H1 (cell line): ENCODE data around the gene TTC6. TPM values are rescaled to one million over a fixed set of nuclear protein-coding genes. Genes with fewer than 3 reads are reported as not detected.

ENCODE experiments used
- CTCF ChIA-PET: fragments of 300-600 bp; sonication (Branson Sonifier 250); formaldehyde crosslinking; loops from one replicate; lab custom pipeline; 2021; ENCODE audit not compliant: partially characterized antibody; lab: Charles Lee
- POLR2A ChIA-PET: fragments of 300-600 bp; sonication (Branson Sonifier 250); formaldehyde crosslinking; loops from one replicate; lab custom pipeline; 2021; ENCODE audit warnings: inconsistent platforms; ENCODE audit not compliant: partially characterized antibody; lab: Charles Lee
- DNase-seq, 2 experiments: peaks; one replicate each; pipeline versions ENCODE4 v3.0.0 to v3.0.0-alpha.2; 2010 to 2022; ENCODE audit warnings: low spot score in 2 of 2, low read depth in 1 of 2, mixed read lengths in 1 of 2
- FAIRE-seq: peaks from 2 replicates; lab custom pipeline; 2011; peaks lifted over from hg19 to GRCh38; lab: Jason Lieb, UNC
- H2AFZ ChIP-seq: 2 replicates; pipeline ENCODE4 v1.8.1; 2012; ENCODE audit warnings: low read length, inconsistent platforms
- H2AK5ac ChIP-seq: 2 replicates; pipeline ENCODE4 v1.6.1; 2013; ENCODE audit warnings: low read depth, low read length
- H2BK120ac ChIP-seq: replicated peaks from 2 replicates; pipeline ENCODE3; 2013; ENCODE audit warnings: low read depth, low read length, inconsistent platforms
- H2BK12ac ChIP-seq: 2 replicates; pipeline ENCODE4 v1.6.1; 2013; ENCODE audit warnings: low read depth, low read length
- H2BK15ac ChIP-seq: 2 replicates; pipeline ENCODE4 v1.6.1; 2013; ENCODE audit warnings: low read length
- H2BK20ac ChIP-seq: 2 replicates; pipeline ENCODE4 v1.6.1; 2013; ENCODE audit warnings: low read length
- H2BK5ac ChIP-seq: 2 replicates; pipeline ENCODE4 v1.6.1; 2013; ENCODE audit warnings: low read depth, low read length
- H3K14ac ChIP-seq: 2 replicates; pipeline ENCODE4 v1.6.1; 2013; ENCODE audit warnings: inconsistent platforms; ENCODE audit not compliant: insufficient read length
- H3K18ac ChIP-seq: 2 replicates; pipeline ENCODE4 v1.6.1; 2013; ENCODE audit warnings: low read length; ENCODE audit errors: extremely low read depth
- H3K23ac ChIP-seq: 2 replicates; pipeline ENCODE4 v1.6.1; 2013; ENCODE audit warnings: inconsistent platforms; ENCODE audit not compliant: insufficient read length
- H3K23me2 ChIP-seq: 2 replicates; pipeline ENCODE4 v1.6.1; 2013; ENCODE audit warnings: low read depth, low read length
- H3K27ac ChIP-seq: 2 replicates; pipeline ENCODE4 v1.6.1; 2011; ENCODE audit warnings: low read depth, low read length, inconsistent platforms
- H3K27me3 ChIP-seq, 4 experiments: replicated peaks in 1 of 4; 1 replicate in 1 of 4; 2 replicates in 3 of 4; pipeline versions ENCODE4 v1.6.1 to v1.8.1; 2011 to 2013; ENCODE audit warnings: low read length in 3 of 4, mild to moderate bottlenecking in 3 of 4, inconsistent platforms in 2 of 4, mixed read lengths in 2 of 4, moderate library complexity in 1 of 4; ENCODE audit not compliant: control insufficient read depth in 3 of 4, insufficient read depth in 3 of 4; ENCODE audit errors: extremely low read depth in 1 of 4
- H3K36me3 ChIP-seq, 4 experiments: 2 replicates each; pipeline versions ENCODE4 v1.6.1 to v1.8.1; 2011 to 2013; ENCODE audit warnings: mild to moderate bottlenecking in 4 of 4, low read length in 3 of 4, moderate library complexity in 2 of 4, control low read depth in 1 of 4, inconsistent platforms in 1 of 4; ENCODE audit not compliant: insufficient read depth in 4 of 4, control insufficient read depth in 2 of 4
- H3K4ac ChIP-seq: replicated peaks from 2 replicates; pipeline ENCODE3; 2013; ENCODE audit warnings: low read length, low read depth, mixed read lengths, inconsistent platforms; ENCODE audit not compliant: insufficient read length
- H3K4me1 ChIP-seq, 4 experiments: replicated peaks in 1 of 4; 1 replicate in 1 of 4; 2 replicates in 3 of 4; pipeline versions ENCODE4 v1.6.1 to v1.8.1; 2011 to 2013; ENCODE audit warnings: low read length in 3 of 4, inconsistent platforms in 2 of 4, mixed read lengths in 1 of 4; ENCODE audit not compliant: insufficient read depth in 4 of 4, control insufficient read depth in 3 of 4
- H3K4me2 ChIP-seq, 2 experiments: 2 replicates each; pipeline versions ENCODE4 v1.6.1 to v1.8.1; 2011 to 2013; ENCODE audit warnings: low read depth in 2 of 2, low read length in 2 of 2, control low read depth in 1 of 2, inconsistent platforms in 1 of 2, mild to moderate bottlenecking in 1 of 2; ENCODE audit not compliant: insufficient read depth in 1 of 2
- H3K4me3 ChIP-seq, 4 experiments: fragments of 200-600, 300-600 bp in 1 of 4; sonication (generic), shearing (Covaris generic), sonication (Bioruptor Twin) in 1 of 4; 2 replicates each; pipeline versions ENCODE4 v1.5.1 to v1.8.1; 2011 to 2016; ENCODE audit warnings: low read length in 4 of 4, low read depth in 3 of 4, control low read depth in 2 of 4, inconsistent platforms in 2 of 4, mild to moderate bottlenecking in 2 of 4, mixed read lengths in 1 of 4, moderate library complexity in 1 of 4; ENCODE audit not compliant: insufficient read depth in 2 of 4; ENCODE audit errors: extremely low read depth in 1 of 4
- H3K56ac ChIP-seq: replicated peaks from 2 replicates; pipeline ENCODE3; 2013; ENCODE audit warnings: low read depth, mild to moderate bottlenecking, mixed read lengths, low read length, inconsistent platforms; ENCODE audit not compliant: insufficient read length
- H3K79me1 ChIP-seq: 2 replicates; pipeline ENCODE4 v1.6.1; 2013; ENCODE audit warnings: low read depth, low read length, control low read depth
- H3K79me2 ChIP-seq, 2 experiments: 2 replicates each; pipeline versions ENCODE4 v1.6.1 to v1.8.1; 2012 to 2013; ENCODE audit warnings: low read length in 2 of 2, mild to moderate bottlenecking in 2 of 2, inconsistent platforms in 1 of 2; ENCODE audit not compliant: insufficient read depth in 2 of 2, control insufficient read depth in 1 of 2
- H3K9ac ChIP-seq, 4 experiments: replicated peaks in 1 of 4; 1 replicate in 1 of 4; 2 replicates in 3 of 4; pipeline versions ENCODE4 v1.6.1 to v1.8.1; 2011 to 2013; ENCODE audit warnings: low read depth in 3 of 4, low read length in 3 of 4, control low read depth in 2 of 4, mild to moderate bottlenecking in 2 of 4, moderate library complexity in 2 of 4, inconsistent platforms in 1 of 4; ENCODE audit errors: extremely low read depth in 1 of 4
- H3K9me3 ChIP-seq, 2 experiments: 2 replicates each; pipeline versions ENCODE4 v1.6.1 to v1.8.1; 2012 to 2013; ENCODE audit warnings: mild to moderate bottlenecking in 2 of 2, moderate library complexity in 2 of 2, control low read depth in 1 of 2, inconsistent platforms in 1 of 2, low read depth in 1 of 2, low read length in 1 of 2, mixed read lengths in 1 of 2; ENCODE audit not compliant: insufficient read depth in 2 of 2
- H4K20me1 ChIP-seq, 2 experiments: replicated peaks in 1 of 2; 2 replicates each; pipeline versions ENCODE3 to v1.8.1; 2011 to 2013; ENCODE audit warnings: inconsistent platforms in 2 of 2, low read length in 2 of 2, mild to moderate bottlenecking in 1 of 2; ENCODE audit not compliant: insufficient read depth in 2 of 2, control insufficient read depth in 1 of 2
- H4K5ac ChIP-seq: 2 replicates; pipeline ENCODE4 v1.6.1; 2013; ENCODE audit warnings: low read length, low read depth, mixed read lengths, inconsistent platforms; ENCODE audit not compliant: insufficient read length
- H4K8ac ChIP-seq: 2 replicates; pipeline ENCODE4 v1.8.0; 2013; ENCODE audit warnings: mild to moderate bottlenecking, moderate library complexity, low read length, inconsistent platforms; ENCODE audit not compliant: insufficient read depth; ENCODE audit errors: extremely low read depth
- H4K91ac ChIP-seq: replicated peaks from 2 replicates; pipeline ENCODE3; 2013; ENCODE audit warnings: low read length, mixed read lengths, inconsistent platforms; ENCODE audit not compliant: insufficient read length
- BCL11A ChIP-seq, 2 experiments: IDR thresholded peaks; one replicate each; pipeline ENCODE4 v1.6.1; 2011; ENCODE audit warnings: low read depth in 2 of 2, low read length in 2 of 2, mild to moderate bottlenecking in 2 of 2
- CBX8 ChIP-seq: fragments of 300-800, 300-1000 bp; sonication (generic); IDR thresholded peaks from 2 replicates; pipeline ENCODE4 v1.7.1; 2016; ENCODE audit warnings: low read depth, low read length, borderline replicate concordance
- EZH2 ChIP-seq: fragments of 200-600 bp; sonication (generic); IDR thresholded peaks from 2 replicates; pipeline ENCODE4 v1.7.1; 2012; ENCODE audit warnings: low read depth, mild to moderate bottlenecking, moderate library complexity, low read length, inconsistent platforms; ENCODE audit not compliant: severe bottlenecking
- POLR2AphosphoS5 ChIP-seq: IDR thresholded peaks from 2 replicates; pipeline ENCODE4 v1.6.1; 2011; ENCODE audit warnings: low read depth, low read length
- SUZ12 ChIP-seq: fragments of 200-600 bp; sonication (generic); IDR thresholded peaks from 2 replicates; pipeline ENCODE4 v1.6.1; 2012; ENCODE audit warnings: mild to moderate bottlenecking, inconsistent platforms, low read length, moderate library complexity, mixed read lengths
- TAF7 ChIP-seq: optimal IDR thresholded peaks from 2 replicates; pipeline ENCODE3; 2011; ENCODE audit warnings: low read depth, mild to moderate bottlenecking, inconsistent platforms, low read length, moderate library complexity, borderline replicate concordance
- WGBS, 2 experiments: shearing (Covaris generic) in 1 of 2; methylation state at CpG; one replicate each; pipeline versions ENCODE4 v1.1.6 to v1.1.7; 2013 to 2015; ENCODE audit warnings: low lambda C conversion rate in 2 of 2, mixed read lengths in 2 of 2, inconsistent platforms in 1 of 2, low coverage in 1 of 2, missing lambda C conversion rate in 1 of 2; ENCODE audit not compliant: insufficient replicate concordance in 2 of 2, insufficient coverage in 1 of 2, insufficient read length in 1 of 2; ENCODE audit errors: extremely low coverage in 1 of 2, missing lambda C conversion rate in 1 of 2; 5-methylcytosine and 5-hydroxymethylcytosine counted together
- polyA plus RNA-seq, 7 experiments: library from polyadenylated mRNA; depleted of rRNA in 3 of 7; stranded (reverse) in 5 of 7; unstranded in 2 of 7; fragments of >200 nt in 5 of 7; fragments of 200-250 nt in 2 of 7; gene quantifications; 1 replicate in 5 of 7; 2 replicates in 1 of 7; 4 replicates in 1 of 7; pipeline versions ENCODE4 v1.2.1 to v1.2.3, GENCODE V29; 2011 to 2013; ENCODE audit warnings: missing spikeins in 2 of 7, mixed read lengths in 2 of 7
- total RNA-seq: library from RNA; stranded (reverse); fragmentation: NEBNext Ultra II Directional; extraction: Animal tissue kit (Norgen Biotek cat#: 25700); gene quantifications from 2 replicates; pipeline ENCODE4 v1.2.1, GENCODE V29; 2021
- TF ChIP-seq, protein P1 (sequence below), 3 experiments: IDR thresholded peaks; 1 replicate in 2 of 3; 2 replicates in 1 of 3; pipeline versions ENCODE4 v1.5.1 to v1.6.1; 2011; ENCODE audit warnings: low read length in 3 of 3, mild to moderate bottlenecking in 3 of 3, inconsistent platforms in 2 of 3, low read depth in 1 of 3, moderate library complexity in 1 of 3; ENCODE audit not compliant: insufficient read depth in 1 of 3; ENCODE audit errors: control extremely low read depth in 1 of 3
- TF ChIP-seq, protein P2 (sequence below): IDR thresholded peaks from 2 replicates; pipeline ENCODE4 v1.6.1; 2012; ENCODE audit warnings: inconsistent platforms

Gene TTC6
- total and polyA plus RNA-seq, 2 of the 8 experiments (the other 6 are each of a cell fraction or from before 2014, with no cell fraction given): 0.02 TPM; not detected in 1

GRCh38 chr14:37625597-37626595, 30.5 kb downstream of the TTC6 start:
- H3K18ac ChIP-seq: no peak overlapping the region
- no peak overlapping the region for H3K27ac ChIP-seq
- no peaks in the 10 kb centered on the region for H4K20me1 ChIP-seq
- FAIRE-seq (no peak), DNase-seq (no peak)
- no peak overlapping the region for H3K4me3 ChIP-seq
- peaks cover 13 to 32% (median 27%) of the 10 kb centered on the region in 4 experiments for H3K27me3 ChIP-seq
- no peak overlapping the region for H3K9ac ChIP-seq
- no peak overlapping the region for H4K91ac ChIP-seq
- no peak overlapping the region for H3K4ac ChIP-seq
- no peak overlapping the region for H2BK15ac ChIP-seq
- no peak overlapping the region for H2AK5ac ChIP-seq
- no peak overlapping the region for H2BK20ac ChIP-seq
- H3K9me3 ChIP-seq: no peaks in the 10 kb centered on the region
- H2BK12ac ChIP-seq: no peak overlapping the region
- ChIA-PET CTCF (interaction anchor here (1.2 to 5.3 kb wide), 2 partner anchors 27 to 34 kb away, joined by 4 to 37 read pairs; partner anchors contain the start of genes FOXA1 and TTC6), POLR2A (interaction anchor here (0.5 kb wide), 1 partner anchor 27 kb away, joined by 3 read pairs; no protein-coding TSS in a partner anchor)
- no peak overlapping the region for H3K56ac ChIP-seq
- H2BK5ac ChIP-seq: no peak overlapping the region
- no peaks in the 10 kb centered on the region for H3K36me3 ChIP-seq
- no peak overlapping the region for H2AFZ ChIP-seq
- H3K4me1 ChIP-seq: no peaks in the 10 kb centered on the region
- H4K8ac ChIP-seq: no peak overlapping the region
- H3K23ac ChIP-seq: no peak overlapping the region
- 91% methylated on average over 9 of the region's 9 CpGs; no CpG with 5 or more reads in 1 of the 2 experiments for WGBS, 2 experiments
- no peaks in the 10 kb centered on the region for H3K79me1 ChIP-seq
- H2BK120ac ChIP-seq: no peak overlapping the region
- H3K23me2 ChIP-seq: peaks cover 8% of the 10 kb centered on the region; the same call in 1 of the 2 replicates
- H3K79me2 ChIP-seq: no peaks in the 10 kb centered on the region
- H4K5ac ChIP-seq: no peak overlapping the region
- no peak overlapping the region for H3K14ac ChIP-seq
- no peak overlapping the region for H3K4me2 ChIP-seq
- TF ChIP-seq EZH2 (no peak), POLR2AphosphoS5 (no peak), BCL11A (IDR thresholded peaks at IDR 0.05; ENCODE audit: low read depth in 2 of 2, low read length in 2 of 2) (no peak), SUZ12 (no peak), TAF7 (no peak), CBX8 (no peak)
- TF ChIP-seq, protein P1, sequence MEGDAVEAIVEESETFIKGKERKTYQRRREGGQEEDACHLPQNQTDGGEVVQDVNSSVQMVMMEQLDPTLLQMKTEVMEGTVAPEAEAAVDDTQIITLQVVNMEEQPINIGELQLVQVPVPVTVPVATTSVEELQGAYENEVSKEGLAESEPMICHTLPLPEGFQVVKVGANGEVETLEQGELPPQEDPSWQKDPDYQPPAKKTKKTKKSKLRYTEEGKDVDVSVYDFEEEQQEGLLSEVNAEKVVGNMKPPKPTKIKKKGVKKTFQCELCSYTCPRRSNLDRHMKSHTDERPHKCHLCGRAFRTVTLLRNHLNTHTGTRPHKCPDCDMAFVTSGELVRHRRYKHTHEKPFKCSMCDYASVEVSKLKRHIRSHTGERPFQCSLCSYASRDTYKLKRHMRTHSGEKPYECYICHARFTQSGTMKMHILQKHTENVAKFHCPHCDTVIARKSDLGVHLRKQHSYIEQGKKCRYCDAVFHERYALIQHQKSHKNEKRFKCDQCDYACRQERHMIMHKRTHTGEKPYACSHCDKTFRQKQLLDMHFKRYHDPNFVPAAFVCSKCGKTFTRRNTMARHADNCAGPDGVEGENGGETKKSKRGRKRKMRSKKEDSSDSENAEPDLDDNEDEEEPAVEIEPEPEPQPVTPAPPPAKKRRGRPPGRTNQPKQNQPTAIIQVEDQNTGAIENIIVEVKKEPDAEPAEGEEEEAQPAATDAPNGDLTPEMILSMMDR (IDR thresholded peaks at IDR 0.05; ENCODE audit: control extremely low read depth in 1 of 3, insufficient read depth in 1 of 3, low read depth in 1 of 3, low read length in 3 of 3): no peak
- TF ChIP-seq, protein P2, sequence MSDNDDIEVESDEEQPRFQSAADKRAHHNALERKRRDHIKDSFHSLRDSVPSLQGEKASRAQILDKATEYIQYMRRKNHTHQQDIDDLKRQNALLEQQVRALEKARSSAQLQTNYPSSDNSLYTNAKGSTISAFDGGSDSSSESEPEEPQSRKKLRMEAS: no peak
